Stimulated activated CD4-positive, alpha-beta T cell treated with anti-CD3 and anti-CD28 coated beads, Interleukin-1b, Interleukin-23, amount 100 ng/mL, for 48 hours (primary cell): ENCODE results near the gene GAA.
"Not testable (repeated sequence)": the region's sequence is repeated elsewhere in the genome, so short reads cannot be mapped to it uniquely, and the experiment has no call there.

Source experiments
- DNase-seq: peaks from one replicate; pipeline ENCODE4 v3.0.0-alpha.2; 2020

The GAA gene

DNA sequence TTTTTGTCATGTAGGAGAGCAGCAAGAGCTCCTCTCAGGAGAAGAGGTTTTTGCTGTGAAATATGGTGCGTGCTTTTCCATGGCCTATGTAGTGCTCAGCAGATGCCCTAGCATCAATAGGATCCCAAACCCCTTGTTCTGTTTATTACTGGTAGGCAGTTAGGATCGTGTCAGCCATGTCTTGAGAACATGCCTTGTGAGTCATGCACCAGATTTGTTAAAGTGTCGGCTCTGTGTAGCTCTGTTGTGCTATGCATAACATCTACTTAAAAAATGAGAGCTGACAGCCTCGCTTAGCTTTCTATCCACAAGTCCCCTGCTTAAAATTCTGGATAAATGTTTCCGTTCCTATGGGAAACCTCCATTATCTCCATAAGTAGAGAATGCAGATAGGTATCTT, 50.0 kb downstream of the GAA start:
- DNase-seq, result no peak

DNA sequence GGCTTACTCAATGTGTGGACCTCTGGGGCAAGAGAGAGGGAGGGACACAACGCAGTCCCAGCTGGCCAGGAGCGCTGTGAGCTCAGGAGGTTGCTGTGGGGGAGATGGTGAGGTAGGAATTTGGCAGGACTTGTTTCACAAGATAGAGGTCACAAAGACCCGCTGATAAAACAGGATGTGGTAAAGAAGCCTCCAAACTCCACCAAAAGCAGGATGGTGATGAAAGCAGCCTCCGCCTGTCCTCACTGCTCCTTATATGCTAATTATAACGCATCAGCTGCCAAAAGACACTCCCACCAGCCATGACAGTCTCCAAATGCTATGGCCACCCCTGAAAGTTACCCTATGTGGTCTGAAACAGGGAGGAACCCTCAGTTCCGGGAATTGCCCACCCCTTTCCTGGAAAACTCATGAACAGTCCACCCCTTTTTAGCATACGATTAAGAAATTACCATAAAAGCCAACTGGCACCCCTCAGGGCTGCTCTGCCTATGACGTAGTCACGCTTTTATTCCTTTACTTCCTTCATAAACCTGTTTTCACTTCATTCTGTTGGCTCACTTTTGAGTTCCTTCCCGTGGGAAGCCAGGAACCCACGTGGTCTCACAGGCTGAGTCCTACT, 50.8 kb downstream of the GAA start:
- peak; percentile 20 for DNase-seq

DNA sequence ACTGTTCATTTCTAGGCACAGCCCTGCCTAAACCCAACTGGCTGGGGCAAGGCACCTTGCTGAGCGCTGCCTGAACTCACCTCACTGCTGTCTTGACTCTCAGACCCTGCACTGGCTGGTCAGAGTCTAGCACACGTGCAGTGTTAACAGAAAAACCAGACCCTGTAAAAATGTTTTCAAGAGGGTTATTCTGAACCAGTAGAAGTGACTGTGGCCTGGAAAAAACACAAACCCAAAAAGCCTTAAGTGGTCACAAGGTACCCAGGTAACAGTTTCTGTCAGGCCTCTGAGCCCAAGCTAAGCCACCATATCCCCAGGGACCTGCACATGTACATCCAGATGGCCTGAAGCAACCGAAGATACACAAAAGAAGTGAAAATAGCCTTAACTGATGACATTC, 51.6 kb downstream of the GAA start:
- DNase-seq, result no peak

DNA sequence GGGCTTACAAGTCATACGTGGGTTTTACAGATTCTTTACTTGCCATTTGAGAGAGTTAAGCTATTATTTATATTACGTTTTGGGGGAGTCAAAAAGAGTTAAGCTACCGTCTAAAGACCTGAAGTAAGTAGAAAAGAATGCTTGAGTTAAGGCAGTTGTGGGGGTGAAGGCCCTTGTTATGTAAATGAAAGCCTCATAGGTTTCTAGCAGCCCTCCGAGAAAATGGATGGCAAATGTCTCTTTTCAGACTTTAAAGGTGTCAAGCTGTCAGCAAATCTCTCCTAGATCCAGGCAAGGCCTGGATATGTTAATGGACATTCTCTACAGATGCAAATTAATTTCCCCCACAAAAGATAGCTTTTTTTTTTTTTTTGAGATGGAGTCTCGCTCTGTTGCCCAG, 52.8 kb downstream of the GAA start:
- no peak for DNase-seq

DNA sequence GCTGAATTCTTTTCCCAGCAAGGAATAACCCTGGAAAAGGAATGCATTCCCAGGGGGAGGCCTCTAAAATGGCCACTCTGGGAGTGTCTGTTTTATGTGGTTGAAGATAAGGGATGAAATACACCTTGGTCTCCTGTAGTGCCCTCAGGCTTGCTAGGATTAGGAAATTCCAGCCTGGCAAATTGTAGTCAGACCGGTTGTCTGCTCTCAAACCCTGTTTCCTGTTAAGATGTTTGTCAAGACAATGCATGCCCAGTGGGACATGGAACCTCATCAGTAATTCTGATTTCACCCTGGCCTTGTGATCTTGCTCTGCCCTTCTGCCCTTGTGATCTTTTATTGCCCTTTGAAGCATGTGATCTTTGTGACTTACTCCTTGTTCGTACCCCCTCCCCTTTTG, 54.2 kb downstream of the GAA start:
- DNase-seq, result not testable (repeated sequence)

DNA sequence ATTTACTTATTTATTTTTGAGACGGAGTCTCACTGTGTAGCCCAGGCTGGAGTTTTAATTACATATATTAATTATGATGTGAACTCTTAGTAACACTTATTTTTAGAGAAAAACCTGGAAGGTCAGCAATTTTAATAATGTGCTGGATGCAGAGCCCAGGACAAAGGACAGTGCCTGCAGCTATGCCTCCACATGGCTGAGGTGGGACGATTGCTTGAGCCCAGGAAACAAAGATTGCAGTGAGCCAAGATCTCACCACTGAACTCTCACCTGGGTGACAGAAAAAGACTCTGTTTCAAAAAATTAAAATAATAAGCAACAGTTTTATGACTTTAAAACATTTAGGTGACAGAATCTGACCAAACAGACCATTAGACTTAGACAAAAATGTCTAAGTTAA, 57.5 kb downstream of the GAA start:
- DNase-seq, result no peak

DNA sequence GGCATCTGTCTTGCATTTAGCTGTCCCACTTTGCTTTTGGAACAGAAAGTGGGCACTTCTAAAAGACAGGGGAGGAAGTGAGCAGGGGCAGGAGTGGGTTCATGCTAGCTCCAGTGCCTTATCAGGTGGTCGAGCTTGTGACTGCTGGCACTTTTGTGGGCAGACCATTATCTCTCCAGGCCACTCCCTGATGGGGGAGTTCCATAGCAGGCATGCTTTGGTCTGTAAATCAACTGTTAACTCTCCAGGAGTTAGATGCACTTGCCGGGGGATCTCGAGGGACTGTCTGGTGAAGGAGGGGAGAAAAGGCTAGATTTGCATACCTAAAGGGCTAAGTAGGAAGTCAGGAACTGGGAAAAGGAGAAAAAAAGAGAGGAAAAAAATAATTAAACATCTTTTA, 59.2 kb downstream of the GAA start:
- DNase-seq, result no peak

DNA sequence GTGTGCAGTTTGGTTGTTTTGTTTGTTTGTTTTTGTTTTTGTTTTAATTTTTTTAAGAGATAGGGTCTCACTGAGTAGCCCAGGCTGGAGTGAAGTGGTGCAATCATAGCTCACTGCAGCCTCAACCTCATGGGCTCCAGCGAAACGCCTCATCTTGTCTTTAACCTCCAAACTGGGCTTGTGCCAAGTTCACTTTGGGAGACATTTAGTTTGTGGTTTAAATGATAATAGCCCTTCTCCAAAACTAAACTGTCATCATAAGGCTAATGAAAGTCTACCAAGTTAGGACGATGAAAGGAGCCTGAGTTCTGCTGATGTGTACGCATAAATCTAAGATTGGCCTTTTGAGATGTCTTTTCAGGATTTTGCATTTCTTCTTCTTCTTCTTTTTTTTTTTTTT, 62.0 kb downstream of the GAA start:
- no peak for DNase-seq

DNA sequence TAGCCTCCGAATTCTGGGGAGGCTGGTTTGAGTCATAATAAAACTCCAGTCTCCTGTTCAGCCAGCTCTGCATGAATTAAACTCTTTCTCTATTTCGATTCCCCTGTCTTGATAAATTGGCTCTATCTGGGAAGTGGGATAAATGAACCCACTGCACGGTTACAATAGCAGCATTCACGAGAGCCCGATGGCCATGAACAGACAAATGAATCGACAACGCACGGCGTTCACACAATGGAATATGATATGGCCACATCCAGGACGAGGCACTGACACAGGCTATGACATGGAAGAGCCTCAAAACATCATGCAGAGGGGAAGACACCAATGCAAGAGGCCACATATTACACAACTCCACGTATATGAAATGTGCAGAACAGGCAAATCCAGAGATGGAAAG, 62.8 kb downstream of the GAA start:
- no peak for DNase-seq

DNA sequence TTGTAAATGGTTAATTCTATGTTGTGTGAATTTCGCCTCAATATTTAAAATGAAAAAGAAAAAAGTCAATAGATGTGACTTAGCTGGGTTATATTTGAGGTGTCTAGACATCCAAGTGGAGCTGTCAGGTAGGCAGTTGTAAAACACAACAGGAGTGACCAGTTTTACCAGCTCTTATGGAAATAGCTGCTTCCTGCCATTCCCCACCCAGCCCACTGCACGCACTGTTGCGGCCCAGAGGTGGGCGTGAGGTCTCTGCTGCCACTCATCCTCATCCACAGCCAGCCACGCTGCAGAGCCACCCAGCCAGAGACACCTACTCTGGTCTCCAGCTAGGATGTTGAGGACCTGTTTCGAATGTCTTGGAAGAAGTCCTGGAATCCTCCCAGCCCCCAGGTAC, 65.1 kb downstream of the GAA start:
- DNase-seq, result no peak

DNA sequence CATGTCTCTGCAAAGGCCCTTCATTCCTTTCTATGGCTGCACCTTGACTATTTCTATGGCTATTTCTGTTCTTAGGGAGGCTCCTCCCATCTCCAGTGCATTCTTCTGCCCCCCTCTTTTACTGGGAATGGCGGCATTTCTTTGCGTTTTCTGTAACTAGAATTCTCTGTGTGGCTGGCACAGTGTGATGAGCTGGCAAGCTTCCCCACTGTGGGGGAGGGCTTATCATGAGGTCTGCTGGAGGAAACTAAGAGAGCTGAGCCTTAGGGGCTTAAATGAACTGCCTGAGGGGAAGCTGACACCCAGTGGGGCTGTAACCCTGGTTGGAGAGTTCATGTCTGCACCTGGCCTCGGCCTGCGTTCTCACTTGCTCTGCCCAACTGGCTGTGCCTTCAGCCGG, 67.0 kb downstream of the GAA start:
- DNase-seq, result no peak

DNA sequence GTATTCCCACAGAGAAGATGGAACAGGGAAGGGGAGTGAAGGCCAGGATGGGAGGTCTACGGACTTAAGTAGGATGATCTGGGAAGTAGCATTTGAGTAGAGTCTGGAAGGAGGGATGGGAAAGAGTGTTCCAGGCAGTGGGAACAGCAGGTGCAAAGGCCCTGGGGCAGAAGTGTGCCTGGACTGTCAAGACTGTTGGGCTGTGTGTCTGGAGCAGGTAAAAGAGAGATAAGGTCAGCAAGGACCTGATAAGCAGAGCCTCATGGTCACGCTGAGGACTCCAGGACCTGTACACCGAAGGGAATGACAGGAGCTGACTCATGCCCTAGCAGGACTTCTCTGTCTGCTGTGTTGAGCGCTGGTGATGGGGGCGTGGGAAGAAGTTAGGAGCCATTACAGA, 67.7 kb downstream of the GAA start:
- DNase-seq, result no peak
